Smooth muscle cell (in vitro differentiated cells): ENCODE data around the gene SH2D7. TPM values are rescaled to one million over a fixed set of nuclear protein-coding genes. Genes with fewer than 3 reads are reported as not detected.

Experiments used
- DNase-seq: peaks from one replicate; lab custom pipeline; 2025; ENCODE audit not compliant: unreplicated experiment; lab: John Stamatoyannopoulos, UW
- H2AFZ ChIP-seq: fragments of 200-600 bp; sonication (generic); 2 replicates; pipeline ENCODE4 v1.6.0; 2016; ENCODE audit warnings: antibody characterized with exemption, low read depth, mild to moderate bottlenecking
- H3F3A ChIP-seq: fragments of 200-600 bp; sonication (generic); 2 replicates; pipeline ENCODE4 v1.6.0; 2017; ENCODE audit warnings: antibody characterized with exemption, low read depth
- H3K27ac ChIP-seq: fragments of 200-600 bp; sonication (generic); 2 replicates; pipeline ENCODE4 v1.5.1; 2016; ENCODE audit warnings: low read depth, mild to moderate bottlenecking
- H3K27me3 ChIP-seq: fragments of 200-600 bp; sonication (generic); 2 replicates; pipeline ENCODE4 v1.6.1; 2016; ENCODE audit warnings: low read depth, mild to moderate bottlenecking
- H3K36me3 ChIP-seq: fragments of 200-600 bp; sonication (generic); 2 replicates; pipeline ENCODE4 v1.5.1; 2016; ENCODE audit warnings: low read depth
- H3K4me1 ChIP-seq: fragments of 200-600 bp; sonication (generic); 2 replicates; pipeline ENCODE4 v1.5.1; 2016; ENCODE audit warnings: low read depth
- H3K4me2 ChIP-seq: fragments of 200-600 bp; sonication (generic); 2 replicates; pipeline ENCODE4 v1.6.0; 2016; ENCODE audit warnings: mild to moderate bottlenecking
- H3K4me3 ChIP-seq: fragments of 200-600 bp; sonication (generic); 2 replicates; pipeline ENCODE4 v1.5.1; 2016; ENCODE audit warnings: mild to moderate bottlenecking
- H3K79me2 ChIP-seq: fragments of 200-600 bp; sonication (generic); 2 replicates; pipeline ENCODE4 v1.6.0; 2016; ENCODE audit warnings: low read depth, mild to moderate bottlenecking
- H3K9ac ChIP-seq: fragments of 200-600 bp; sonication (generic); 2 replicates; pipeline ENCODE4 v1.6.0; 2016; ENCODE audit warnings: low read depth
- H3K9me3 ChIP-seq: fragments of 200-600 bp; sonication (generic); replicated peaks from 2 replicates; pipeline ENCODE4 v1.5.1; 2016; ENCODE audit warnings: low read depth
- H4K20me1 ChIP-seq: fragments of 200-600 bp; sonication (generic); 2 replicates; pipeline ENCODE4 v1.6.0; 2016; ENCODE audit warnings: low read depth
- WGBS: methylation state at CpG from one replicate; pipeline ENCODE4 v1.1.7; 2016; ENCODE audit warnings: low lambda C conversion rate; 5-methylcytosine and 5-hydroxymethylcytosine counted together
- polyA plus RNA-seq: library from polyadenylated mRNA; unstranded; fragments of >200 nt; fragmentation: Nextera tagmentation; extraction: Ambion mirVana; gene quantifications from 2 replicates; pipeline ENCODE4 v1.2.1, GENCODE V29; 2016
- total RNA-seq: library from RNA; depleted of rRNA; stranded (reverse); fragments of >200 nt; gene quantifications from 2 replicates; pipeline ENCODE4 v1.2.3, GENCODE V29; 2014
- TF ChIP-seq, protein P1 (sequence below): fragments of 200-600 bp; sonication (generic); IDR thresholded peaks from 2 replicates; pipeline ENCODE4 v1.5.1; 2017; ENCODE audit warnings: borderline replicate concordance, mild to moderate bottlenecking, antibody characterized with exemption; ENCODE audit not compliant: insufficient read depth, poor library complexity, severe bottlenecking

Gene SH2D7
- total and polyA plus RNA-seq, 2 experiments from 2014 or later: 0.07 TPM; not detected in 1

DNA sequence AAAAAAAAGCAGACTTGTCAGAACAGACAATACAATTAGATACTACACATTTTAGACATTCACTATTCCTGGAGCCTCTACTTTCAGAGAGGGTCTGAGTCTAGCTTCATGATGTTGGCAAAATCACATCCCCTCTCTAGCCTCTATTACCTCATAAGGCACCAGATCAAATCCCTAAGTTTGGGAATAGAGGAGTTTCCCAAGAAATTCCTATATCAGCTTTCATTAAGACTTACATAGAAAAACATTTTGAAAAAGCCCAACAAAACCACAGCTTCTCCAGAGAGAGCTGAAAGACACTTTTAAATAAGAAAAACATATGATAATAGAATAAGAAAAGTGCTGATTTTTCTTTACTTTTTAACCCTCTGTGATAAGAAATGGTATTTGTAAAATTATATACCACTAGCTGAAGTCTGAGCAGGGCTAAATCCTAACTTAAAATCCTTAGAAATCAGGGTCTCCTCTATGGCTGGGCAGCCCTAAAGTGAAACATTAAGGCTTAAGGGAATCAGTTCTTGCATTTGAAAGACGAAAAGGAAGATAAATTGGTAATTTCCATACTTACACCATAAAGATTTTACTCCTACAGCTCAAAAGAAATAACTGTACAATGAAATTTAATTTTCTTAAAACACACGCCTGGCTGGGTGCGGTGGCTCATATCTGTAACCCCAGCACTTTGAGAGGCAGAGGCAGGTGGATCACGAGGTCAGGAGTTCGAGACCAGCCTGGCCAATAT is 19.1 kb upstream of the SH2D7 start:
- TF ChIP-seq, protein P1, sequence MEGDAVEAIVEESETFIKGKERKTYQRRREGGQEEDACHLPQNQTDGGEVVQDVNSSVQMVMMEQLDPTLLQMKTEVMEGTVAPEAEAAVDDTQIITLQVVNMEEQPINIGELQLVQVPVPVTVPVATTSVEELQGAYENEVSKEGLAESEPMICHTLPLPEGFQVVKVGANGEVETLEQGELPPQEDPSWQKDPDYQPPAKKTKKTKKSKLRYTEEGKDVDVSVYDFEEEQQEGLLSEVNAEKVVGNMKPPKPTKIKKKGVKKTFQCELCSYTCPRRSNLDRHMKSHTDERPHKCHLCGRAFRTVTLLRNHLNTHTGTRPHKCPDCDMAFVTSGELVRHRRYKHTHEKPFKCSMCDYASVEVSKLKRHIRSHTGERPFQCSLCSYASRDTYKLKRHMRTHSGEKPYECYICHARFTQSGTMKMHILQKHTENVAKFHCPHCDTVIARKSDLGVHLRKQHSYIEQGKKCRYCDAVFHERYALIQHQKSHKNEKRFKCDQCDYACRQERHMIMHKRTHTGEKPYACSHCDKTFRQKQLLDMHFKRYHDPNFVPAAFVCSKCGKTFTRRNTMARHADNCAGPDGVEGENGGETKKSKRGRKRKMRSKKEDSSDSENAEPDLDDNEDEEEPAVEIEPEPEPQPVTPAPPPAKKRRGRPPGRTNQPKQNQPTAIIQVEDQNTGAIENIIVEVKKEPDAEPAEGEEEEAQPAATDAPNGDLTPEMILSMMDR: no peak
- Histone ChIP-seq H3K9me3 (no peaks in the 10 kb centered on the region), H3K4me3 (no peak overlapping the region), H2AFZ (no peak overlapping the region), H3K36me3 (no peaks in the 10 kb centered on the region), H3K27me3 (no peaks in the 10 kb centered on the region), H3K27ac (peak overlapping the region; percentile 73), H3K4me1 (peaks cover 37% of the 10 kb centered on the region), H3K9ac (peak overlapping the region; percentile 41), H3F3A (peaks cover 22% of the 10 kb centered on the region), H4K20me1 (peaks cover 42% of the 10 kb centered on the region), H3K79me2 (peaks cover 62% of the 10 kb centered on the region), H3K4me2 (peak overlapping the region; percentile 65)
- no peak for DNase-seq
- 93% methylated on average over 5 of the region's 5 CpGs for WGBS

DNA sequence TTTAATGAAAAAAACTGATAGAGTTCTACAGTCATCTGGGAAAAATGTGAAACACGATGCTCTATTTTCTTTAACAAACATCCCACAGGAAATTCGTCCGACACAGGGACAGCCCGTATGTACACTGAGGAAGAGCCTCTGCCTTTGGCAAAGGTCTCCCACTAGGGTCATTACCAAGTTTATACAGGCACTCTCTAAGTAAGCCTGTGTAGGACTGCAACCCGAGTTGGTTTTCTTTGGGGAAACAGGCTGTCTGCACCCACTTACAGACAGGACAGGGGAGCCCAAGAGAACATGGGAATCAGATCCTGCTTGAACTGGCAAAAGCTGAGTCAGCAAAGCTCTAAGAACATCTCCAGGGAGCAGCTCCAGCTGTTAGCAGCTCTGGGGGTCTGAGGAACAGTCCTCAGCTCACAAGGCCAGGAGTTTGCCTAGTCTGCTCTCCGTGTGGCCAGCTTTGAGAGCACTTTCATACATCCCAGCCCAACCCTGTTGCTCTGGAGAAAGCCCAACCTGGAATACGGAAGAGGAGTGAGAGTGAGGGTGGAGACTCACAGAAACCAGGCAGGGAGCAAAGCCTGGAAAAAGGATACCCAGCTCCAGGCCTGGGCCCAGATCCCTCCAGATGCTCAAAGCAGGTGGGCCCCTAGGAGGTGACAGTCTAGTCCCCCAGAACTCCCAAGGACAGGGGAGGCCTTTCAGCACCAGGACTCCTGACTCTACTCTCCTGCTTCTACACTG is 16.7 kb upstream of the SH2D7 start:
- no peak for DNase-seq
- Histone ChIP-seq H3K79me2 (peaks cover 38% of the 10 kb centered on the region), H3K36me3 (no peaks in the 10 kb centered on the region), H3K4me1 (peaks cover 30% of the 10 kb centered on the region), H3K27me3 (no peaks in the 10 kb centered on the region), H3K4me2 (peak overlapping the region; percentile 97), H4K20me1 (peaks cover 18% of the 10 kb centered on the region), H3K27ac (peak overlapping the region; percentile 94), H3K9me3 (no peaks in the 10 kb centered on the region), H2AFZ (no peak overlapping the region), H3F3A (peaks cover 22% of the 10 kb centered on the region), H3K9ac (peak overlapping the region; percentile 36), H3K4me3 (peak overlapping the region; percentile 88)
- TF ChIP-seq, protein P1: no peak
- WGBS: 11% methylated on average over 7 of the region's 7 CpGs

DNA sequence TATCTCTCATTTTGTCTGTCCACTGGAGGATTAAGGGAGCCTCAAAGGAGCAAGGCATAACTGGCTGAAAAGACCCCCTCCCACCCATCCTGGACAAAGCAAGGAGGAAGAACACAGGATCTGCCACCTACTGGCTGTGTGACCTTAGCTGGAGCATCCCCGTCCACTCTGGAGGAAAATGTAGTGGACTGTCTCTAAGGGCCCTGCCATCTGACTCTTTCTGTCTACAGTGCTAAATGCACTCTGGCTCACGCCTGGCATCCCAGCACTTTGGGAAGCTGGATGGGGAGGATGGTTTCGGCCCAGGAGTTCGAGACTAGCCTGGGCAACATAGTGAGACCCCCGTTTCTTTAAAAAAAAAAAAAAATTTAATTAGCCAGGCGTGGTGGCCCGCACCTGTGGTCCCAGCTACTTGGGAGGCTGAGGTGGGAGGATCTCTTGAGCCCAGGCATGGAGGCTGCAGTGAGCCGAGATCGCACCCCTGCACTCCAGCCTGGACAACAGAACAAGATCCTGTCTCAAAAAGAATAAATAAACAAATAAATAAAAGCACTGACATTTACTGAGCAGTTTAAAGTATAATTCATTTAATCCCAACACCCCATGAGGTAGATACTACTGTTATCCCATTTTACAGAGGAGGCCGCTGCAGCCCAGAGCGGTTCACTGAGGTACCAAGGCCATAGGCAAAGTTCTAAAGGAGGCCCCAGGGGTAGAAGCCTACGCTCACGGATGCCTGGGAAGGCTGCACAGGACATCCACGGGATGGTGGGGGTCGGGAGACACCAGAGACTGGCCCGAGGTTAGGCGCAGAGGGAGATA is 15.9 kb upstream of the SH2D7 start:
- Histone ChIP-seq H4K20me1 (peaks cover 10% of the 10 kb centered on the region), H3K9me3 (no peaks in the 10 kb centered on the region), H3K4me2 (peak overlapping the region; percentile 97), H3K79me2 (peaks cover 30% of the 10 kb centered on the region), H2AFZ (peak overlapping the region; percentile 89), H3K27ac (peak overlapping the region; percentile 94), H3K9ac (peak overlapping the region; percentile 44), H3K27me3 (no peaks in the 10 kb centered on the region), H3K36me3 (no peaks in the 10 kb centered on the region), H3K4me3 (peak overlapping the region; percentile 88), H3F3A (peaks cover 22% of the 10 kb centered on the region), H3K4me1 (peaks cover 27% of the 10 kb centered on the region)
- no peak for DNase-seq
- TF ChIP-seq, protein P1: no peak
- WGBS: 60% methylated on average over 17 of the region's 17 CpGs
